HCT116 (cell line): Measurements from ENCODE around the gene SPSB4. TPM values are rescaled to one million over a fixed set of nuclear protein-coding genes. Genes with fewer than 3 reads are reported as not detected.
"Not testable (repeated sequence)": the region's sequence is repeated elsewhere in the genome, so short reads cannot be mapped to it uniquely, and the experiment has no call there.

ENCODE experiments used
- ATAC-seq: fragments of 200-7000 bp; cut with Tn5 transposase; 2 replicates; pipeline ENCODE4 v1.9.1; 2020; ENCODE audit warnings: mild to moderate bottlenecking, moderate library complexity
- BruUV-seq: library from RNA; stranded (reverse); fragments of 400-500 nt; replicated peaks from 2 replicates; lab custom pipeline; 2021; lab: Mats Ljungman, UMichigan
- CTCF ChIA-PET: fragments of 300-600 bp; sonication (Branson Sonifier 250); formaldehyde crosslinking; loops from one replicate; lab custom pipeline; 2021; ENCODE audit warnings: antibody characterized with exemption; lab: Charles Lee
- POLR2A ChIA-PET: fragments of 300-600, 350-600 bp; sonication (Branson Sonifier 250); formaldehyde crosslinking; loops from one replicate; lab custom pipeline; 2021; ENCODE audit warnings: antibody characterized with exemption; lab: Charles Lee
- RAD21 ChIA-PET, 2 experiments: fragments of 300-600 bp; sonication (Branson Sonifier 250); formaldehyde crosslinking; loops; one replicate each; lab custom pipeline; 2023; ENCODE audit warnings: low total read pairs in 2 of 2; ENCODE audit not compliant: uncharacterized antibody in 2 of 2, unreplicated experiment in 2 of 2, low non-redundant PET in 1 of 2; lab: Charles Lee
- DNase-seq: peaks from one replicate; pipeline ENCODE4 v3.0.0-alpha.2; 2010; ENCODE audit warnings: low read depth, low spot score
- H2AFZ ChIP-seq: fragments of 200-600 bp; shearing (Covaris generic), sonication (generic); 2 replicates; pipeline ENCODE4 v1.6.1; 2017; ENCODE audit warnings: low read depth, mixed run types, mixed read lengths, antibody characterized with exemption, low read length; ENCODE audit not compliant: poor library complexity, severe bottlenecking
- H3K27ac ChIP-seq: 2 replicates; pipeline ENCODE4 v1.5.1; 2012; ENCODE audit warnings: low read depth, low read length
- H3K27me3 ChIP-seq: fragments of 200-600 bp; sonication (generic); 2 replicates; pipeline ENCODE4 v1.6.1; 2016; ENCODE audit warnings: mixed run types, low read length, mixed read lengths; ENCODE audit not compliant: insufficient read depth
- H3K36me3 ChIP-seq, 2 experiments: fragments of 200-500 bp in 1 of 2; fragments of 200-600 bp in 1 of 2; sonication (Bioruptor generic) in 1 of 2; sonication (generic) in 1 of 2; 2 replicates each; pipeline versions ENCODE4 v1.5.1 to v1.6.1; 2014 to 2016; ENCODE audit warnings: low read length in 2 of 2, inconsistent platforms in 1 of 2, mixed read lengths in 1 of 2, mixed run types in 1 of 2; ENCODE audit not compliant: insufficient read depth in 2 of 2, control insufficient read depth in 1 of 2
- H3K4me1 ChIP-seq, 2 experiments: fragments of 200-600 bp in 1 of 2; sonication (generic) in 1 of 2; 2 replicates each; pipeline versions ENCODE4 v1.5.1 to v1.6.1; 2012 to 2017; ENCODE audit warnings: low read length in 2 of 2, inconsistent platforms in 1 of 2, mild to moderate bottlenecking in 1 of 2, mixed read lengths in 1 of 2, mixed run types in 1 of 2, moderate library complexity in 1 of 2; ENCODE audit not compliant: insufficient read depth in 2 of 2, control insufficient read depth in 1 of 2
- H3K4me2 ChIP-seq: fragments of 200-600 bp; sonication (generic); 2 replicates; pipeline ENCODE4 v1.6.1; 2017; ENCODE audit warnings: mixed run types, low read length, mixed read lengths
- H3K4me3 ChIP-seq, 2 experiments: fragments of 200-600 bp in 1 of 2; sonication (generic) in 1 of 2; replicated peaks in 1 of 2; 2 replicates each; pipeline ENCODE4 v1.5.1; 2011 to 2016; ENCODE audit warnings: low read length in 2 of 2, control low read depth in 1 of 2, low read depth in 1 of 2, mild to moderate bottlenecking in 1 of 2, mixed read lengths in 1 of 2, mixed run types in 1 of 2
- H3K79me2 ChIP-seq: fragments of 200-600 bp; sonication (generic); 2 replicates; pipeline ENCODE4 v1.6.1; 2017; ENCODE audit warnings: mild to moderate bottlenecking, mixed run types, low read length, moderate library complexity, mixed read lengths; ENCODE audit not compliant: insufficient read depth
- H3K9ac ChIP-seq: fragments of 200-600 bp; sonication (generic); 2 replicates; pipeline ENCODE4 v1.6.1; 2016; ENCODE audit warnings: low read length, mixed read lengths
- H3K9me2 ChIP-seq: fragments of 200-600 bp; sonication (generic), shearing (Covaris generic); 2 replicates; pipeline ENCODE4 v1.6.1; 2017; ENCODE audit warnings: mixed run types, mild to moderate bottlenecking, moderate library complexity; ENCODE audit not compliant: insufficient read depth
- H3K9me3 ChIP-seq, 2 experiments: fragments of 200-500 bp in 1 of 2; fragments of 200-600 bp in 1 of 2; sonication (Bioruptor generic) in 1 of 2; sonication (generic) in 1 of 2; 2 replicates each; pipeline ENCODE4 v1.6.1; 2014 to 2017; ENCODE audit warnings: low read length in 2 of 2, mixed read lengths in 2 of 2, inconsistent platforms in 1 of 2, low read depth in 1 of 2, mild to moderate bottlenecking in 1 of 2, mixed run types in 1 of 2, moderate library complexity in 1 of 2; ENCODE audit not compliant: control insufficient read depth in 1 of 2, insufficient read depth in 1 of 2
- H4K20me1 ChIP-seq: fragments of 200-600 bp; sonication (generic), shearing (Covaris generic); 2 replicates; pipeline ENCODE4 v1.6.1; 2017; ENCODE audit warnings: mixed run types, mild to moderate bottlenecking, moderate library complexity; ENCODE audit not compliant: insufficient read depth
- CBX3 ChIP-seq: IDR thresholded peaks from 2 replicates; pipeline ENCODE4 v1.6.1; 2012; ENCODE audit warnings: low read depth
- CEBPB ChIP-seq: IDR thresholded peaks from 2 replicates; pipeline ENCODE4 v1.6.1; 2012; ENCODE audit warnings: low read depth
- JUND ChIP-seq: IDR thresholded peaks from 2 replicates; pipeline ENCODE4 v1.6.1; 2012
- RAD21 ChIP-seq: IDR thresholded peaks from 2 replicates; pipeline ENCODE4 v1.6.1; 2012; ENCODE audit warnings: low read depth, mild to moderate bottlenecking
- SIN3A ChIP-seq: IDR thresholded peaks from 2 replicates; pipeline ENCODE4 v1.6.1; 2012; ENCODE audit warnings: low read depth
- SP1 ChIP-seq: IDR thresholded peaks from 2 replicates; pipeline ENCODE4 v1.6.1; 2012; ENCODE audit warnings: low read depth
- YY1 ChIP-seq: IDR thresholded peaks from 2 replicates; pipeline ENCODE4 v1.6.1; 2011; ENCODE audit warnings: low read length, low read depth, moderate library complexity, mild to moderate bottlenecking; ENCODE audit not compliant: insufficient replicate concordance; ENCODE audit errors: extremely low read depth
- ZBTB33 ChIP-seq: IDR thresholded peaks from 2 replicates; pipeline ENCODE4 v1.6.1; 2011; ENCODE audit warnings: mild to moderate bottlenecking, low read length, moderate library complexity; ENCODE audit not compliant: insufficient replicate concordance; ENCODE audit errors: extremely low read depth
- intact Hi-C: fragments of 100-400 bp; cut with micrococcal nuclease; formaldehyde crosslinking; loops from 2 replicates; pipeline ENCODE4 v1.10.0; 2022
- total RNA-seq: library from RNA; stranded (reverse); gene quantifications from one replicate; pipeline ENCODE4 v1.2.1, GENCODE V29; 2021; ENCODE audit not compliant: unreplicated experiment

Gene SPSB4
- total RNA-seq, 1 experiment from 2014 or later, result 0.57 TPM

GRCh38 chr3:141115789-141116541 lies 64.8 kb downstream of the SPSB4 start:
- no peaks in the 10 kb centered on the region for H3K27me3 ChIP-seq
- POLR2A ChIA-PET, result no interaction called here
- no peaks in the 10 kb centered on the region for H3K9me3 ChIP-seq
- TF ChIP-seq CEBPB, result no peak
- no peak for TF ChIP-seq ZBTB33
- TF ChIP-seq CBX3, result no peak
- no peak for TF ChIP-seq RAD21
- TF ChIP-seq SIN3A, result no peak
- TF ChIP-seq JUND, result no peak
- TF ChIP-seq YY1, result no peak
- H3K4me1 ChIP-seq, result no peaks in the 10 kb centered on the region
- no peak overlapping the region for H3K4me2 ChIP-seq
- BruUV-seq, result no TSS peak
- H3K36me3 ChIP-seq, result no peaks in the 10 kb centered on the region
- H3K9ac ChIP-seq, result no peak overlapping the region
- no peaks in the 10 kb centered on the region for H3K9me2 ChIP-seq
- RAD21 ChIA-PET, result no interaction called here
- H3K79me2 ChIP-seq, result no peaks in the 10 kb centered on the region
- ATAC-seq, result no peak
- CTCF ChIA-PET, result interaction anchor here (1.0 to 2.6 kb wide), 7 partner anchors 10 to 218 kb away, joined by 3 to 25 read pairs (median 7); no protein-coding TSS in a partner anchor
- no peak overlapping the region for H2AFZ ChIP-seq
- H3K27ac ChIP-seq, result no peak overlapping the region
- H3K4me3 ChIP-seq, result no peak overlapping the region
- intact Hi-C loops, result no loop called here
- no peak for DNase-seq
- H4K20me1 ChIP-seq, result no peaks in the 10 kb centered on the region

- no peak overlapping the region for H3K4me3 ChIP-seq
- ATAC-seq (no peak), DNase-seq (no peak)
- no peaks in the 10 kb centered on the region for H3K4me1 ChIP-seq
- H4K20me1 ChIP-seq, result no peaks in the 10 kb centered on the region
- H3K4me2 ChIP-seq, result no peak overlapping the region
- H2AFZ ChIP-seq, result no peak overlapping the region
- no peak overlapping the region for H3K9ac ChIP-seq
- POLR2A ChIA-PET, result no interaction called here
- CTCF ChIA-PET, result no interaction called here
- TF ChIP-seq SP1, result no peak
- no peaks in the 10 kb centered on the region for H3K9me3 ChIP-seq
- intact Hi-C loops, result no loop called here
- H3K9me2 ChIP-seq, result no peaks in the 10 kb centered on the region
- RAD21 ChIA-PET, result no interaction called here
- no peaks in the 10 kb centered on the region for H3K36me3 ChIP-seq
- no peaks in the 10 kb centered on the region for H3K79me2 ChIP-seq
- H3K27ac ChIP-seq, result no peak overlapping the region
- H3K27me3 ChIP-seq, result no peaks in the 10 kb centered on the region
- BruUV-seq, result no TSS peak
These were observed 65.6 kb downstream of the SPSB4 start for GRCh38 chr3:141116721-141117120.

- ATAC-seq, intact Hi-C loops, H3K79me2 ChIP-seq, H4K20me1 ChIP-seq, RAD21 ChIA-PET, H3K9me3 ChIP-seq, H3K9ac ChIP-seq, H2AFZ ChIP-seq, H3K4me3 ChIP-seq, H3K36me3 ChIP-seq, H3K9me2 ChIP-seq, CTCF ChIA-PET, H3K4me2 ChIP-seq, POLR2A ChIA-PET, H3K4me1 ChIP-seq, BruUV-seq, H3K27me3 ChIP-seq, H3K27ac ChIP-seq, DNase-seq: not testable (repeated sequence)
These were observed 66.8 kb downstream of the SPSB4 start for GRCh38 chr3:141117982-141118381.
